Muscle of leg (tissue), 11 donors: Measurements from ENCODE around the gene ZSWIM1. TPM values are rescaled to one million over a fixed set of nuclear protein-coding genes. Genes with fewer than 3 reads are reported as not detected.

Experiments
- DNase-seq: peaks from one replicate; pipeline ENCODE4 v3.0.0; 2013
- H3K27ac ChIP-seq: one replicate; pipeline ENCODE4 v1.5.1; 2013; ENCODE audit warnings: mild to moderate bottlenecking, low read length, control low read depth
- H3K27me3 ChIP-seq: one replicate; pipeline ENCODE4 v1.6.1; 2013; ENCODE audit warnings: low read length; ENCODE audit not compliant: control insufficient read depth, insufficient read depth
- H3K36me3 ChIP-seq: one replicate; pipeline ENCODE4 v1.6.1; 2013; ENCODE audit warnings: low read length; ENCODE audit not compliant: control insufficient read depth, insufficient read depth
- H3K4me1 ChIP-seq: one replicate; pipeline ENCODE4 v1.6.1; 2013; ENCODE audit warnings: low read length; ENCODE audit not compliant: control insufficient read depth, insufficient read depth
- H3K4me3 ChIP-seq: one replicate; pipeline ENCODE4 v1.5.1; 2013; ENCODE audit warnings: low read length, control low read depth
- H3K9me3 ChIP-seq: replicated peaks from 2 replicates; pipeline ENCODE4 v1.6.1; 2013; ENCODE audit warnings: low read depth, low read length; ENCODE audit not compliant: control insufficient read depth
- WGBS: methylation state at CpG from one replicate; pipeline ENCODE4 v1.1.5; 2013; ENCODE audit warnings: missing lambda C conversion rate; ENCODE audit not compliant: insufficient coverage; 5-methylcytosine and 5-hydroxymethylcytosine counted together
- polyA plus RNA-seq, 8 donors: library from polyadenylated mRNA; unstranded; fragments of 120-200 nt; gene quantifications; one replicate each; pipeline versions ENCODE4 v1.2.1 to v1.2.3, GENCODE V29; 2013; ENCODE audit warnings: inconsistent platforms in 1 of 8, low replicate concordance in 1 of 8; ENCODE audit not compliant: insufficient read length in 8 of 8, insufficient read depth in 1 of 8
- total RNA-seq: library from RNA; stranded (reverse); fragments of 120-200 nt; gene quantifications from one replicate; pipeline ENCODE4 v1.2.4, GENCODE V29; 2013

Gene ZSWIM1
- total and polyA plus RNA-seq, 9 donors, result 5.1 to 12.3 (median 9.5) TPM

DNA sequence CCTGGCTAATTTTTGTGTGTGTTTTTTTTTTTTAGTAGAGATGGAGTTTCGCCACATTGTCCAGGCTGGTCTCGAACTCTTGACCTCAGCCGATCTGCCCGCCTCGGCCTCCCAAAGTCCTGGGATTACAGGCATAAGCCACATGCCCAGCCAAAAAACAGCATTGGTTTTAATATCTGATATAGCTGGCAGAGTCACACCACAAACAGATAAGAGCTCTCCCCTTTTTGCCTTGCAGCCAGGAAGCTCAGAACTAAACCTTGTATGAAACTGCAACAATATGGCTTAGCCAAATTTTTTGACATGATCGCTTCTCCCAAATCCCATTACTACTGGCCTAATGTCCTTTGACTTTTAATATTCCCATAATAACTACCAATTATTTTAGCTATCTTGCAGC, 28.7 kb upstream of the ZSWIM1 start:
- WGBS, result no CpG with 5 or more reads among the region's 6 CpGs
- H3K36me3 ChIP-seq, result peaks cover 43% of the 10 kb centered on the region

DNA sequence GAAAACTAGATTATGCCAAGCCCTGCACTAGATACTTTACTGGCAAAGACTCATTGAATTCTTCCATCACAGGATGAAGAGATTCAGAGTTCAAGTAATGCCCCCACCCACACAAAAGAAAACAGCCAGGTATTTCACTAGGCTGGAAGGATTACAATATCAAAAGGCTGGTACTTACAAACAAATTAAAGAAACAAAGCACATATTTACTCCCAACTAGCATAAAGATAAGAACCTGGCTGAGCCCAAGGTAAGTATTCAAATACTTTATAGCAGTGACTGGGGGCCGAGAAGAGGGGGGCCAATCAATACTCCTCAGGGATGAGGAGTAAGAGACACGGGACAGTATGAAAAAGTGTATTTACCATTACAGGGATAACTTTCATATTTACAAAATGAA, 27.5 kb upstream of the ZSWIM1 start:
- Histone ChIP-seq H3K27ac (no peak overlapping the region), H3K4me1 (peaks cover 23% of the 10 kb centered on the region), H3K4me3 (no peak overlapping the region), H3K27me3 (no peaks in the 10 kb centered on the region), H3K36me3 (peaks cover 36% of the 10 kb centered on the region), H3K9me3 (no peaks in the 10 kb centered on the region)
- no peak for DNase-seq
- no CpG with 5 or more reads among the region's 2 CpGs for WGBS

More for the DNA sequence above, 28.7 kb upstream of the ZSWIM1 start:
- no peaks in the 10 kb centered on the region for H3K9me3 ChIP-seq
- H3K4me3 ChIP-seq, result no peak overlapping the region
- no peak overlapping the region for H3K27ac ChIP-seq
- DNase-seq, result no peak
- H3K4me1 ChIP-seq, result peaks cover 15% of the 10 kb centered on the region
- no peaks in the 10 kb centered on the region for H3K27me3 ChIP-seq

DNA sequence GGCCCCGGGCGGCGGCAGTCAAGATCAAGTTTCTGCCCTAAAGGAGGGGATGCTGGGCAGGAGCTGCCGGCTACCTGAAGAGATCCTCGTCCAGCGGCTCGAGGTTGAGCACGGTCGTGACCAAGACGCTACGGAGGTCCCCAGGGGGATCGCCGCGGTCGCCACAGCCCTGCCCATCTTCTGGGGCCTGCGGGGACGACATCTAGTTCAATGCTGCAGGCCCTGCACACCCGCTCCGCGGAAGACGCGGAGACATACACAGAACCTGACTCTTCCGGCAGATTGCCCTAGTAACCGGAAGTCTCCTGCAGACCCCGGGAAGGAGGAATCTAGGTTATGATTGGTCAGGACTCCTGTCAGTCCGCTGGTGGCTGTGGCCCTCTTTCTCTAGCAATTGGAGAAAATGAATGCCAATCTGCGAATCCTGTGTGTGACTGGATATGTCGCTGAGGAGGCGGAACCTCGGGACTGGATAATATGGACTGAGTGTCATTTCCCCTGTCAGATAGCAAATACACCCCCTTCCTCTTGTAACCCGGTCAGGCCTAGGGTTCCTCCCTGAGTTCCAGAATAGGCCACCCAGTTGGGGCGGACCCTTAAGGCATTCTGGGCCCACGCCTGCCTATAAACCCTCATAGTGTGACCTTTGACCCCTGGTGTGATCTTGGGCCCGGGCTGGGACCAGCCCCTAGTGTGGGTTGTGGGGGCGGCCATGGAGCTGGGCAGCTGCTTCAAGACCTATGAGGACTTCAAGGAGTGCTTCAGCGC, 23.7 kb upstream of the ZSWIM1 start, which contains the start of the genes ACOT8 and ZSWIM3:
TSS of gene ACOT8 (minus strand) at position 279 of the 768 bp plus-strand sequence. CDS start at position 202, 77 bp downstream.
TSS of gene ZSWIM3 (plus strand) at position 501 of the 768 bp plus-strand sequence. CDS start at position 713, 212 bp downstream.
- no peaks in the 10 kb centered on the region for H3K27me3 ChIP-seq
- H3K4me3 ChIP-seq, result peak within 1 kb of the TSS; percentile 87
- peak; percentile 100 for DNase-seq
- peaks cover 23% of the 10 kb centered on the region for H3K4me1 ChIP-seq
- H3K27ac ChIP-seq, result peak within 1 kb of the TSS; percentile 84
- no peaks in the 10 kb centered on the region for H3K9me3 ChIP-seq
- peaks cover 17% of the 10 kb centered on the region for H3K36me3 ChIP-seq
- under 1% methylated on average over 24 of the region's 36 CpGs for WGBS

DNA sequence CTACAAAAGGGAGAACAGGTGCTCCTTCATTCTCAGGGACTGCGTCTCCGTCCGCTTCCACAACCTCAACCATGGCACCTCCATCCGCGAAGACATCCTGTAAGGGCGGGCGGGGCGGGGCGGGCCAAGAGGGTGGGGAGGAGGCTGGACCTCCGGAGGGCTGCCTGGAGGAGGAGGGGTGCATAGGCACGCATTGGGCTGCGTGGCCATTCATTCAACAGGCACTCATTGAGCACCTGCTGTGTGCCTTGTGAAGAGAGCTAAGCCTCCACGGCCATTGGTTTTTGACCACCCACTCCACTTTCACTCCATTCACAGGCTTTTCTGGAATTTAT, 23.2 kb upstream of the ZSWIM1 start:
- Histone ChIP-seq H3K27ac (peak overlapping the region; percentile 84), H3K9me3 (no peaks in the 10 kb centered on the region), H3K36me3 (peaks cover 15% of the 10 kb centered on the region), H3K4me1 (peaks cover 23% of the 10 kb centered on the region), H3K27me3 (no peaks in the 10 kb centered on the region), H3K4me3 (peak overlapping the region; percentile 87)
- no peak for DNase-seq
- 17% methylated on average over 1 of the region's 13 CpGs for WGBS

DNA sequence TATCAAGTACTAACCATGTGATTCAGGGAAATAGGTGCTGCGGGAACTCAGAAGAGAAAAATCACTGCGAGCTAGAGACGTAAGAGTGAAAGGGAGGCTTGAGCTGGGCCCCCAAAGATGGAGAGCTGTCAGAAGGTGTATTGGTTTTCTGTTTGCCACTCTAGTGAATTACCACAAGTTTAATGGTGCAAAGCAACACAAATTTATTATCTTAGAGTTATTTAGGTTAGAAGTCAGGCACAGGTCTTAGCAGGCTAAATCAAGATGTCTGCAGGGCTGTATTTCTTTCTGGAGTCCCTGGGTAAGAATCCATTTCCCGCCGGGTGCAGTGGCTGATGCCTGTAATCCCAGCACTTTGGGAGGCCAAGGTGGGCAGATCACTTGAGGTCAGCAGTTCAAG, 21.1 kb upstream of the ZSWIM1 start:
- Histone ChIP-seq H3K36me3 (peaks cover 4% of the 10 kb centered on the region), H3K4me1 (peaks cover 23% of the 10 kb centered on the region), H3K27ac (no peak overlapping the region), H3K4me3 (no peak overlapping the region), H3K9me3 (no peaks in the 10 kb centered on the region), H3K27me3 (no peaks in the 10 kb centered on the region)
- 85% methylated on average over 5 of the region's 5 CpGs for whole genome bisulfite sequencing
- no peak for DNase-seq

DNA sequence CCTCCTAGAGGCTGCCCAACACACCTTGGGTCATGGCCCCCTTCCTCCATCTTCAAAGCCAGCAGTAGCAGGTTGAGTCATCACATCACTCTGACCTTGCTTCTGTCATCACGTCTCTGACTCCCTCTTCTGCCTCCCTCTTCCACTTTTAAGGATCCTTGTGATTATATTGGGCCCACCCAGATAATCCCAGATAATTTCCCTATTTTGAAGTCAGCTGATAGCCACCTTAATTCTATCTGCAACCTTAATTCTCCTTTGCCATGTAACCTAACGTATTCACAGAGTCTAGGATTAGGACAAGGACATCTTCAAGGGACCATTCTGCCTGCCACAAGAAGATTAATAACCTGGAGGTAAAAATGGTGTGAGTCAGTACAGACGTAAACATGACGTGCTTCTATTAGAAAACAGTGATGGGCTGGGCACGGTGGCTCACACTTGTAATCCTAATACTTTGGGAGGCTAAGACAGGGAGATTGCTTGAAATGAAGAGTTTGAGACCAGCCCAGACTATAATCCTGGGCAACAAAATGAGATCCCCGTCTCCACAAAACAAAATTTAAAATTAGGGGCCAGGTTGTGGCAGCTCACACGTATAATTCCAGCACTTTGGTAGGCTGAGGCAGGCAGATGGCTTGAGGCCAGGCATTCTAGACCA, 20.3 kb upstream of the ZSWIM1 start:
- no peaks in the 10 kb centered on the region for H3K9me3 ChIP-seq
- DNase-seq, result no peak
- no peak overlapping the region for H3K4me3 ChIP-seq
- H3K27me3 ChIP-seq, result no peaks in the 10 kb centered on the region
- 85% methylated on average over 6 of the region's 7 CpGs for WGBS
- no peaks in the 10 kb centered on the region for H3K36me3 ChIP-seq
- H3K27ac ChIP-seq, result no peak overlapping the region
- H3K4me1 ChIP-seq, result peaks cover 19% of the 10 kb centered on the region

DNA sequence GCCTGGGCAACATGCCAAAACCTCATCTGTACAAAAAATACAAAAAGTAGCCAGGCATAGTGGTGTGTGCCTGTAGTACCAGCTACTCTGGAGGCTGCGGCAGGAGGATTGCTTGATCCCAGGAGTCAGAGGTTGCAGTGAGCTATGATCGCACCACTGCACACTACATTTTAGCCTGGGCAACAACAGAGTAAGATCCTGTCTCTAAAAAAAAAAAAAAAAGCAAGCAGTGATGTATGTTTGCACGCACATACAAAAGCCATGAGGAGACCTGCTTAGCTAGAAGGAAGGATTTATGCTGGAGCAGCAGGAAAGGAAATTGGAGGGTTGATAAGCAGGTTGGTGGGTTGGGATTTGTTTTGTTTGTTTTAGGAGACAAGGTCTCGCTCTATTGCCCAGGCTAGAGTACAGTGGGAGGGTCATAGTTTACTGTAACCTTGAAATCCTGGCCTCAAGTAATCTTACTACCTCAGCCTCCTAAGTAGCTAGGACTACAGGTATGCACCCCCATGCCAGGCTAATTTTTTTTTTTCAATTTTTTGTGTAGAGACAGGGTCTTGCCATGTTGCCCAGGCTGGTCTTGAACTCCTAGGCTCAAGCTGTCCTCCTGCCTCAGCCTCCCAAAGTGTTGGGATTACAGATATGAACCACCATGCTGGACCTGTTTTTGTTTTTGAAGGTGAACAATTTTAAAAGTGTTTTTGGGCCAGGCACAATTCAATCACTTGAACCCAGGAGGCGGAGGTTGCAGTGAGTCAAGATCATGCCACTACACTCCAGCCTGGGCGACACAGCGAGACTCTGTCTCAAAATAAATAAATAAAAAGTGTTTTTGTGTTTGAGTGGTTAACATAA, 19.6 kb upstream of the ZSWIM1 start:
- 80% methylated on average over 1 of the region's 7 CpGs for WGBS
- Histone ChIP-seq H3K4me1 (peaks cover 12% of the 10 kb centered on the region), H3K4me3 (no peak overlapping the region), H3K36me3 (no peaks in the 10 kb centered on the region), H3K27me3 (no peaks in the 10 kb centered on the region), H3K27ac (no peak overlapping the region), H3K9me3 (no peaks in the 10 kb centered on the region)
- DNase-seq, result no peak

DNA sequence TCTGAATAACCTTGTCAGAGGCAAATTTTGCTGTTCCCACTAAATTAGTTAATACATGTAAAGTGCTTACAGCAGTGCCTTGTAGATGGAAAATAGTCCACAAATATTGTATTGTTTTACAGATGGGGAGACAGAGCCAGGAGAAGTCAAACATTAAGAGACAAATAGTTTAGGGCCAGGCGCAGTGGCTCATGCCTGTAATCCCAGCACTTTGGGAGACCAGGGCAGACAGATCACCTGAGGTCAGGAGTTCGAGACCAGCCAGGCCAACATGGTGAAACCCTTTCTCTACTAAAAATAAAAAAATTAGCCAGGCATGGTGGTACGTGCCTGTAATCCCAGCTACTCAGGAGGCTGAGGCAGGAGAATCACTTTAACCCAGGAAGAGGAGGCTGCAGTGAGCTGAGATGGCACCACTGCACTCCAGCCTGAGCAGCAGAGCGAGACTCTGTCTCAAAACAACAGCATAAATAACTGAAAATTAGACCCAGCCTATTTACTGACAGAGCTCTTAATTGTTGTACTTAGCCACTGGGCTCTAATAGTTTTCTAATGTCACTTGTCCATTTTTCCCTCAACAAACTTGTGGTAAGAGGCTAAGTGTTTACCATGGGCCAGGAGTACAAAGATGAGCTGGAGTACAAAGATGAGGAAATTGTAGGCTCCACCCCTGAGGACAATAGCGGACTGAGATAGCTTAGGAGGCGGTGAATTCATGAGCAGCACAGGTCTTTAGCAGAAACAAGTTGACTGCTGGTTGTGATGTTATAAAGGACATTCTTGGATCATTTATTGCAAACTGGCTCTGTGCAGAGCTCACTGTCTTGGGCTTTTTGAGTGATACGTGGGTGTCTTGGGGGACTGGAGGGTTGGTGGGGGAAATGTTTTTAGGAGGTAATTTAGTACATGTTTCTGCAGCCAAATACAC, 17.2 kb upstream of the ZSWIM1 start:
- H3K27me3 ChIP-seq, result no peaks in the 10 kb centered on the region
- no peak overlapping the region for H3K27ac ChIP-seq
- H3K4me1 ChIP-seq, result no peaks in the 10 kb centered on the region
- no peak overlapping the region for H3K4me3 ChIP-seq
- H3K9me3 ChIP-seq, result no peaks in the 10 kb centered on the region
- DNase-seq, result no peak
- 90% methylated on average over 5 of the region's 7 CpGs for whole genome bisulfite sequencing
- no peaks in the 10 kb centered on the region for H3K36me3 ChIP-seq

DNA sequence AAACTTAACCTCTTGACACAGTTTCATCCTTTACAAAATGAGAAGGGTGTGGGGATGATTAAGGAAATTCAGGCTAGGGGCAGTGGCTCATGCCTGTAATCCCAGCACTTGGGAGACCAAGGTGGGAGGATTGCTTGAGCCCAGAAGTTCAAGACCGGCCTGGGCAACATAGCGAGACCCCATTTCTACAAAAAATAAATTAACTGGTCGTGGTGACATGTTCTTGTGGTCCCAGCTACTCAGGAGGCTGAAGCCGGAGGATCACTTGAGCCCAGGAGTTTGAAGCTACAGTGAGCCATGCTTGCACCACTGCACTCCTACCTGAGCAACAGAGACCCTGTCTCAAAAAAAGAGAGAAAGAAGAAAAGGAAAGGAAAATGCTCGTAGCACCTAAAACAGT, 14.6 kb upstream of the ZSWIM1 start:
- no peak for DNase-seq
- Histone ChIP-seq H3K27ac (no peak overlapping the region), H3K4me3 (no peak overlapping the region), H3K36me3 (no peaks in the 10 kb centered on the region), H3K27me3 (no peaks in the 10 kb centered on the region), H3K9me3 (no peaks in the 10 kb centered on the region), H3K4me1 (no peaks in the 10 kb centered on the region)
- WGBS, result 100% methylated on average over 2 of the region's 5 CpGs
